Glomerular visceral epithelial cell (primary cell): Measurements from ENCODE around the gene DEDD2.

Experiments
- DNase-seq: peaks from one replicate; pipeline ENCODE4 v3.0.0-alpha.2; 2016; ENCODE audit errors: extremely low spot score

Gene DEDD2

GRCh38 chr19:42199440-42200115 is 17.9 kb downstream of the DEDD2 start:
- DNase-seq: no peak

GRCh38 chr19:42198676-42199439 is 18.6 kb downstream of the DEDD2 start:
- DNase-seq: no peak

GRCh38 chr19:42197375-42197817 is 20.1 kb downstream of the DEDD2 start:
- DNase-seq: no peak

GRCh38 chr19:42196011-42197001 is 21.2 kb downstream of the DEDD2 start:
- DNase-seq: no peak

GRCh38 chr19:42193706-42194105 is 23.8 kb downstream of the DEDD2 start:
- DNase-seq: no peak

- DNase-seq: no peak
Measured at GRCh38 chr19:42193294-42193693, 24.2 kb downstream of the DEDD2 start.

- DNase-seq: peak; percentile 88
Measured at GRCh38 chr19:42191855-42192254, 25.6 kb downstream of the DEDD2 start.

- DNase-seq: no peak
Measured at GRCh38 chr19:42191330-42191729, 26.1 kb downstream of the DEDD2 start.

GRCh38 chr19:42189133-42189532 is 28.3 kb downstream of the DEDD2 start:
- no peak for DNase-seq

GRCh38 chr19:42188665-42189064 is 28.8 kb downstream of the DEDD2 start:
- DNase-seq: no peak

- no peak for DNase-seq
Measured at GRCh38 chr19:42185277-42185676, 32.2 kb downstream of the DEDD2 start.

- DNase-seq: peak; percentile 76
Measured at GRCh38 chr19:42184401-42184861, 33.0 kb downstream of the DEDD2 start.

- DNase-seq: no peak
Measured at GRCh38 chr19:42178791-42179674, 38.4 kb downstream of the DEDD2 start.

GRCh38 chr19:42177686-42178019 is 39.8 kb downstream of the DEDD2 start:
- no peak for DNase-seq

- peak; percentile 75 for DNase-seq
Measured at GRCh38 chr19:42176990-42177685, 40.3 kb downstream of the DEDD2 start.

GRCh38 chr19:42176649-42176989 is 40.9 kb downstream of the DEDD2 start:
- no peak for DNase-seq

GRCh38 chr19:42175952-42176648 is 41.4 kb downstream of the DEDD2 start:
- DNase-seq: no peak

GRCh38 chr19:42174958-42175734 is 42.3 kb downstream of the DEDD2 start:
- no peak for DNase-seq

- no peak for DNase-seq
Measured at GRCh38 chr19:42174188-42174587, 43.3 kb downstream of the DEDD2 start.
